ENCODE results near the gene ILKAP. TPM values are rescaled to one million over a fixed set of nuclear protein-coding genes. Genes with fewer than 3 reads are reported as not detected.

Gene ILKAP
- total and polyA plus RNA-seq, 3 experiments from 2014 or later, result 39.7 to 66.2 (median 61.9) TPM

DNA sequence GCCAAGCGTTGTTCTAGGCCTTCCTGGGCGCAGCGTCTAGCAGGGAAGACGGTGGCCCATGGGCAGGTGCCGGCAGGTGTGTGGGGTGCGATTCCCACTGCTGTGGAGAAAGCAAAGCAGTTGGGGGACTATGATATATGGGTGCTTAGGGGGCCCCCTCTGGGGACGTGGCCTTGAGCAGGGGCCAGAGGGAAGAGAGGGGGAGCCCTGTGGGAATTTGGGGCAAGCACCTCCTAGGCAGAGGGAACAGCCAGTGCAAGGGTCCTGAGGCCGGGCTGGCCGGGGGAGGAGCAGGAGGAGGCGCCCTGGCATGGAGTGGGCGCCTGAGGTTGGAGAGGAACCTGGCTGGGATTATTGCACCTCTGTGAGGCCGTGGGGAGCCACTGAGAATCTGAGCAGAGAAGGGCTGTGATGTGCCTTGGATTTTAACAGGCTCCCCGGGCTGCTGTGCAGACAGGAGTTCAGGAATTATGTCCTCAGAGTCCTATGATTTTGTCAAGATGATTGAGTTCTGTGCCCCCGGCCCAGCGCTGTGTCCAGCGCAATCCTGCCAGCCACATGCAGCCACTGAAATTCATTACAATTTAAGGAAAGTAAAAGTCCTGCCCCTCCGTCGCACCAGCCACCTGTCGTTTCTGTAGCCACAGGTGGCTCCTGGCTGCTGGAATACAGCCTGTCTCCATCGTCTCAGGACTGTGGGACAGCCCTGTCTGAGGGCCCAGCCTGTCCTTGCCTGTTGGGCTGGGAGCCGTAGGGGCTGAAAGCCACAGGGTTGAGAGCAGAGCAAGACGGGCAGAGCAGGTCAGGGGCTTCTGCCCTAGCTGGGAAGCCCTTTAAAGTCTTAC lies 74.1 kb downstream of the ILKAP start:
- POLR2A ChIA-PET, result no interaction called here
- Mint-ChIP-seq H3K4me3 (no peak overlapping the region), H3K36me3 (no peaks in the 10 kb centered on the region), H3K4me1 (no peaks in the 10 kb centered on the region), H3K9me3 (no peaks in the 10 kb centered on the region), H3K27ac (no peak overlapping the region), H3K27me3 (peaks cover 0 to 1% of the 10 kb centered on the region in 2 donors)
- no peaks in the 10 kb centered on the region for H3K9me3 ChIP-seq (ENCODE audit: low read length)
- no peaks in the 10 kb centered on the region for H3K36me3 ChIP-seq (ENCODE audit: insufficient read depth, low read length)
- peak in 1 of 5 donors; percentile 30 for DNase-seq
- H3K4me1 ChIP-seq (ENCODE audit: insufficient read depth, low read length), result no peaks in the 10 kb centered on the region
- H3K27ac ChIP-seq (ENCODE audit: low read depth, low read length), result no peak overlapping the region
- no peaks in the 10 kb centered on the region for H3K27me3 ChIP-seq (ENCODE audit: insufficient read depth, low read length, poor library complexity, severe bottlenecking)
- CTCF ChIA-PET, result no interaction called here
- no peak overlapping the region for H3K4me3 ChIP-seq (ENCODE audit: low read length)

DNA sequence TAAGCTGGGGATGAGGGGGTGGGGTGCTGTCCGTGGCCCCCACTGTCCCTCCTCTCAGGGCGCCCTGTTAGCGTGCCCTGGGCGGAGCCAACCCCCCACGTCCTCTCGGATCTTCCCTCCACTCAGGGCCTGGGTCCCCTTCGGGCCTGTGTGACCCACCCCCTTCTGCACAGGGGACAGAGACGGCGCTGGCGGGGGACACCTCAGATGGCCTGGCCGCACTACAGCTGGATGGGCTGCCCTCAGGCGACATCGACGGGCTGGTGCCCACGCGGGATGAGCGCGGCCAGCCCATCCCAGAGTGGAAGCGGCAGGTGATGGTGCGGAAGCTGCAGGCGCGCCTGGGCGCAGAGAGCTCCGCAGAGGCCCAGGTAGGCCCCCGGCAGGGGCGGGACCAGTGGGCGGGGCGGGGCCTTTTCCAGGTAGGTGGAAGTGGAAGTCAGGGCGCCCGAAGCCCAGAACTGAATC lies 74.9 kb downstream of the ILKAP start:
- Histone ChIP-seq H3K4me1 (ENCODE audit: insufficient read depth, low read length) (no peaks in the 10 kb centered on the region), H3K27ac (ENCODE audit: low read depth, low read length) (no peak overlapping the region), H3K4me3 (ENCODE audit: low read length) (no peak overlapping the region), H3K27me3 (ENCODE audit: insufficient read depth, low read length, poor library complexity, severe bottlenecking) (no peaks in the 10 kb centered on the region), H3K9me3 (ENCODE audit: low read length) (no peaks in the 10 kb centered on the region), H3K36me3 (ENCODE audit: insufficient read depth, low read length) (no peaks in the 10 kb centered on the region)
- ChIA-PET POLR2A (no interaction called here), CTCF (no interaction called here)
- Mint-ChIP-seq H3K27ac (no peak overlapping the region), H3K36me3 (no peaks in the 10 kb centered on the region), H3K4me1 (no peaks in the 10 kb centered on the region), H3K27me3 (peaks cover 0 to 1% of the 10 kb centered on the region in 2 donors), H3K4me3 (no peak overlapping the region), H3K9me3 (no peaks in the 10 kb centered on the region)
- peak in 1 of 5 donors; percentile 43 for DNase-seq

DNA sequence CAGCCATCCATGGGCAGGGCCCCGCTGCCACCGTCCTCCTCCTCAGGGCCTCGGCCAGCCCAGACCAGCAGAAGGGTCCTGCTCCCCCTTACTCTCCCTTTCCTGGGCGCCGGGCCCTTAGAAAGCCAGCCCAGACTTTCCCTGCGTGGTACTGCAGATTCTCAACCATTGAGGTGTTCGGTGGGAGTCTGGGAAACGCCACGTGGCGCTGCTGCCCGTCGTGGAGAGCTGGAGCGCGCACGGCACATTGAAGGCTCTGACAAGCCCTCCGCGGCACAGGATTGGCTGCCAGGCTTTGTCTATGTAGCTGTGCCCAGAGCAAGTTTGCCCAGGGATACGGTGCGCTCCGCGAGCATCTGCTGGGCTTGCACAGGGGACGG lies 75.4 kb downstream of the ILKAP start:
- ChIA-PET POLR2A (no interaction called here), CTCF (no interaction called here)
- no peaks in the 10 kb centered on the region for H3K4me1 Mint-ChIP-seq
- Histone ChIP-seq H3K4me3 (ENCODE audit: low read length) (no peak overlapping the region), H3K27ac (ENCODE audit: low read depth, low read length) (no peak overlapping the region), H3K27me3 (ENCODE audit: insufficient read depth, low read length, poor library complexity, severe bottlenecking) (no peaks in the 10 kb centered on the region), H3K9me3 (ENCODE audit: low read length) (no peaks in the 10 kb centered on the region), H3K36me3 (ENCODE audit: insufficient read depth, low read length) (no peaks in the 10 kb centered on the region), H3K4me1 (ENCODE audit: insufficient read depth, low read length) (no peaks in the 10 kb centered on the region)
- no peaks in the 10 kb centered on the region for H3K9me3 Mint-ChIP-seq
- H3K27ac Mint-ChIP-seq, result no peak overlapping the region
- H3K4me3 Mint-ChIP-seq, result no peak overlapping the region
- no peak for DNase-seq
- peaks cover 0 to 1% of the 10 kb centered on the region in 2 donors for H3K27me3 Mint-ChIP-seq
- H3K36me3 Mint-ChIP-seq, result no peaks in the 10 kb centered on the region

DNA sequence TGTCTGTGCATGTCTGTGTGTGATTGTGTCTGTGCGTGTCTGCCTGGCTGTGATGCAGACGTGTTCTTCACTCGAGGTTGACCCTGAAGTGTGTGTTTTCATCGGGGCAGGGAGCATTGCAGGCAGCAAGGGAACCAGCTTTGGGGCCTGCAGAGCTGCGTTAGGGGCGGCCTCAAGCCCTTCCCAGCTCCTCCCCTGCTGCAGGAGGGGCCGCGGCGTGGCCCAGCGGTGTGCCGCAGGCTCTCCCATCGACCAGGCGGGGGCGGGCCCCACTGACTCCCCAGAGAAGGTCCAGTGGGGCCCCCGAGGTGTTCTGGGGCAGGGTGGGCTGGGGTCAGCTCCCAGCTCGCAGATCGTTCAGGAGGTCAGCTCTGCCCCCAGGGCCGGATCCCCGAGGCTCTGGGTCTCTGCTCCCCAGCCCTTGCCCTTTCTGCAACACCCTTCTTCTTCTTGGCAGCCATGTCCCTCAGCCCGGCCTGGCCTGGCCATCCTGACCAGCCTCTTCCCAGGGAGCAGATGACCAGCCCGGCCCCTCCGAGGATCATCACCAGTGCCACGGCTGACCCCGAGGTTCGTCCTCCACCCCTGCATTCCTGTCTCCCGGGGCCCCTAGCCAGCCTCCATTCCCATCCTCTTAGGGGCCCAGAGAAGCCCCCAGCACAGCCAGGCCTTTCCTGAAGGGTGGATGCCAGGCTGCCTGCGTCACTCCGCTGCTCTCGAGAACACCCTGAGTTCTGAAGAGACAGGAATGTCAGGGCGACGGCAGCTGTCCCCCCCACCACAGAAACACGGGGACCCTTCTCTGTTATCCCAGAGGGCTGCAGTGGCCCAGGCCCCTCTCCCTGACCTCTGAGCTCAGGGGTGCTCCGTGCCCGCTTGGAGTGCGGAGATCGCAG lies 76.1 kb downstream of the ILKAP start:
- no peaks in the 10 kb centered on the region for H3K9me3 Mint-ChIP-seq
- no peak overlapping the region for H3K4me3 Mint-ChIP-seq
- Histone ChIP-seq H3K4me1 (ENCODE audit: insufficient read depth, low read length) (no peaks in the 10 kb centered on the region), H3K27ac (ENCODE audit: low read depth, low read length) (no peak overlapping the region), H3K36me3 (ENCODE audit: insufficient read depth, low read length) (no peaks in the 10 kb centered on the region), H3K9me3 (ENCODE audit: low read length) (no peaks in the 10 kb centered on the region), H3K27me3 (ENCODE audit: insufficient read depth, low read length, poor library complexity, severe bottlenecking) (no peaks in the 10 kb centered on the region), H3K4me3 (ENCODE audit: low read length) (no peak overlapping the region)
- H3K4me1 Mint-ChIP-seq, result no peaks in the 10 kb centered on the region
- H3K27ac Mint-ChIP-seq, result no peak overlapping the region
- POLR2A ChIA-PET, result no interaction called here
- peak in 1 of 5 donors; percentile 41 for DNase-seq
- H3K36me3 Mint-ChIP-seq, result no peaks in the 10 kb centered on the region
- peaks cover 0 to 1% of the 10 kb centered on the region in 2 donors for H3K27me3 Mint-ChIP-seq
- CTCF ChIA-PET, result no interaction called here

DNA sequence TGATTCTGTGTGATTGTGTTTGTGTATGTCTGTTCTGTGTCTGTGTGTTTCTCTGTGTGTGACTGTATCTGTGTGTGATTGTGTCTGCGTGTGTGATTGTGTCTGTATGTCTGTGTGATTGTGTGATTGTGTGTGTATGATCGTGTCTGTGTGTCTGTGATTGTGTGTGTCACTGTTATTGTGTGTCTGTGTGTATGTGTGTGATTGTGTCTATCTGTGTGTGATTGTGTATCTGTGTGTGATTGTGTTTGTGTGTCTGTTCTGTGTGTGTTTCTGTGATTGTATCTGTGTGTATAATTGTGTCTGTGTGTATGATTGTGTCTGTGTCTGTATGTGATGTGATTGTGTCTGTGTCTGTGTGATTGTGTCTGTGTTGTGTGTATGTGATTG lies 76.7 kb downstream of the ILKAP start:
- Histone ChIP-seq H3K27me3 (ENCODE audit: insufficient read depth, low read length, poor library complexity, severe bottlenecking) (no peaks in the 10 kb centered on the region), H3K4me1 (ENCODE audit: insufficient read depth, low read length) (no peaks in the 10 kb centered on the region), H3K36me3 (ENCODE audit: insufficient read depth, low read length) (no peaks in the 10 kb centered on the region), H3K9me3 (ENCODE audit: low read length) (no peaks in the 10 kb centered on the region), H3K27ac (ENCODE audit: low read depth, low read length) (no peak overlapping the region), H3K4me3 (ENCODE audit: low read length) (no peak overlapping the region)
- Mint-ChIP-seq H3K4me3 (no peak overlapping the region), H3K27ac (no peak overlapping the region), H3K27me3 (peaks cover 0 to 1% of the 10 kb centered on the region in 2 donors), H3K4me1 (no peaks in the 10 kb centered on the region), H3K9me3 (no peaks in the 10 kb centered on the region), H3K36me3 (no peaks in the 10 kb centered on the region)
- DNase-seq, result no peak
- CTCF ChIA-PET, result no interaction called here
- POLR2A ChIA-PET, result no interaction called here

DNA sequence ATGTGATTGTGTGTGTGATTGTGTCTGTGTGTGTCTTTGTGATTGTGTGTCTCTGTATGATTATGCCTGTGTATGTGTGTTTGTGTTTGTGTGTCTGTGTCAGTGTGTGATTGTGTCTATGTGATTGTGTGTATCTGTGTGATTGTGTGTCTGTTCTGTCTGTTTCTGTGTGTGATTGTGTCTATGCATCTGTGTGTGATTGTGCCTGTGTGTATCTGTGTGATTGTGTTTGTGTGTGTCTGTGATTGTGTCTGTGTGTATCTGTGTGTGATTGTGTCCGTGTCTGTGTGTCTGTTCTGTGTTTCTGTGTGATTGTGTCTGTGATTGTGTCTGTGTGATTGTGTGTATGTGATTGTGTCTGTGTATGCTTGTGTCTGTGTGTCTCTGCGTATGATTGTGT lies 77.2 kb downstream of the ILKAP start:
- Histone ChIP-seq H3K27ac (ENCODE audit: low read depth, low read length) (no peak overlapping the region), H3K4me1 (ENCODE audit: insufficient read depth, low read length) (no peaks in the 10 kb centered on the region), H3K36me3 (ENCODE audit: insufficient read depth, low read length) (no peaks in the 10 kb centered on the region), H3K9me3 (ENCODE audit: low read length) (no peaks in the 10 kb centered on the region), H3K27me3 (ENCODE audit: insufficient read depth, low read length, poor library complexity, severe bottlenecking) (no peaks in the 10 kb centered on the region), H3K4me3 (ENCODE audit: low read length) (no peak overlapping the region)
- Mint-ChIP-seq H3K27me3 (peaks cover 0 to 1% of the 10 kb centered on the region in 2 donors), H3K27ac (no peak overlapping the region), H3K4me1 (no peaks in the 10 kb centered on the region), H3K9me3 (no peaks in the 10 kb centered on the region), H3K36me3 (no peaks in the 10 kb centered on the region), H3K4me3 (no peak overlapping the region)
- ChIA-PET CTCF (no interaction called here), POLR2A (no interaction called here)
- DNase-seq, result no peak

DNA sequence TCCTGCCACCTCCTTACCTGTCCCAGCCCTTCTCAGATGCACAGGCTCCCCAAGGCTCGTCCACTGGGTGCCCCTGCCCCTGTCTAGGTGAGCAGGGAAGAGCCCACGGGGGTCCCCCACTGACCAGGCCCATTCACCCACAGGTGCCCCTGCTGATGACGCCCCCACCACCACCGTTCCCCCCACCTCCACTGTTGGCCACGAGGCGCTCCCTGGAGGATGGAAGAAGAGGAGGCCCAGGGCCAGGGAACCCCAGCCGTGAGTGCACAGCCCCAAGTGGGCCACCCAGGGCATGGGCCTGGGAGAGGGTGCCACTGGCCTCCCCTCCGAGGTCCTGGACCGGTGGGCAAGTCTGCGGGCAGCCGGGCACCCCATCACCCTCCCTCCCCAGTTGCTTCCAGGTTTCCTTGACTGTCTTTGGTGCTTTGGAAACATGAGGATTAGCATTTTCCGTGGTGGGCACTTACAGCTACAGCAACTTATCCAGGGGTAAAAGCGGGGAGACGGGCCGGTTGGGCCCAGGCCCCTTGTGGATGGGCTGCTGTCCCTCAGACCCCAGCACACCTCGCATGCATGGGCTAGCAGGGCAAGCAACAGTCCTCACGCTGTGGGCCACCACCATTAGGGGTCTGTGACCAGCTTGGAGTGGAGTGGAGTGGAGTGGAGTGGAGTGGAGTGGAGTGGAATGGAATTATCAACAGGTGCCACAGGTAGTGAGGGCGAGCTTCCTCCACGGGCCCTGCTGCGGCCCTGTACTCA lies 78.2 kb downstream of the ILKAP start:
- H3K36me3 Mint-ChIP-seq, result no peaks in the 10 kb centered on the region
- POLR2A ChIA-PET, result no interaction called here
- H3K4me3 Mint-ChIP-seq, result no peak overlapping the region

More for the DNA sequence above, 78.2 kb downstream of the ILKAP start:
- H3K36me3 ChIP-seq (ENCODE audit: insufficient read depth, low read length), result no peaks in the 10 kb centered on the region
- Mint-ChIP-seq H3K9me3 (no peaks in the 10 kb centered on the region), H3K4me1 (no peaks in the 10 kb centered on the region), H3K27ac (no peak overlapping the region), H3K27me3 (peaks cover 0 to 1% of the 10 kb centered on the region in 2 donors)
- H3K27ac ChIP-seq (ENCODE audit: low read depth, low read length), result no peak overlapping the region
- H3K4me3 ChIP-seq (ENCODE audit: low read length), result no peak overlapping the region
- H3K4me1 ChIP-seq (ENCODE audit: insufficient read depth, low read length), result no peaks in the 10 kb centered on the region
- CTCF ChIA-PET, result no interaction called here
- no peaks in the 10 kb centered on the region for H3K9me3 ChIP-seq (ENCODE audit: low read length)
- no peaks in the 10 kb centered on the region for H3K27me3 ChIP-seq (ENCODE audit: insufficient read depth, low read length, poor library complexity, severe bottlenecking)
- peak in 1 of 5 donors; percentile 28 for DNase-seq
